Fibroblast of skin of left biceps (primary cell): Measurements from ENCODE around the gene MBD3L2B.

Source experiments
- DNase-seq, 2 experiments: peaks; one replicate each; pipeline ENCODE4 v3.0.0-alpha.2; 2013; ENCODE audit warnings: low read depth in 2 of 2

MBD3L2B gene

DNA sequence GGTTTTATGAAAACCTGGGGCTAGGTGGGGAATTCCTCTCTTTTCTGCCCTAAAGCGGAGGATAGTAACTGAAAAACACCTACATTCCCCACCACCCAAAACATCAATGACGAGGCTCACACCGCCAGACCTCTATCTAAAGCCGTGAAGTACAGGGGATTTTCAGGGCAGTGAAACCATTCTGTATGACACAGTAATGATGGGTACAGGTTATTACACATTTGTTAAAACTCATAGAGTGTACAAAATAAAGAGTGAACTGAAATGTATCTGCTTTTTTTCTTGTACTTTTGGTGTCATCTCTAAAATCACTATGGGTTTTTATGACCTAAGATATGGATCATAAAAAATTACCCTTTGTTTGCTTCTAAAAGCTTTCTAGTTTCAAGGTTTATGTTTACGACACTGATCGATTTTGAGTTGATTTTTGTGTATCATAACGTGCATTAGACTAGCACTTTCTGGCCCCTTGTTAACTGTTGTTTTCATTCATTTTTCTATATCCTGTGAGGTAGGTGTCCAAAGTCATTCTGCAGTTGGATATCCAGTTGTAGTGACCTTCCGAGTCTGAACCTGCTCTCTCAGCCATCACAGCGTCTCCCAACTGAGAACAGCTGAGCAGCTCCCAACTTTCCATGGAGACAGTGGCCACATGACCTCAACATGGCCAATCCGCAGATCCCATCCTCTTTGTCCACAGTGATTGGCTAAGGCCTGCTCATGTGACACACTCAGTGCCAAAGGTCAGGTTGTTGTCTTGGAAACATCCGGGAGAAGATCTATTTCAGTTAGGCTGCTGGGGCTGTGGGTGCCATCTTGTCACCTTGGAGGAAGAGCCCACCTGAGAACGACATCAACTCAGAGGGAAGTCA lies 10.3 kb downstream of the MBD3L2B start:
- no peak for DNase-seq

DNA sequence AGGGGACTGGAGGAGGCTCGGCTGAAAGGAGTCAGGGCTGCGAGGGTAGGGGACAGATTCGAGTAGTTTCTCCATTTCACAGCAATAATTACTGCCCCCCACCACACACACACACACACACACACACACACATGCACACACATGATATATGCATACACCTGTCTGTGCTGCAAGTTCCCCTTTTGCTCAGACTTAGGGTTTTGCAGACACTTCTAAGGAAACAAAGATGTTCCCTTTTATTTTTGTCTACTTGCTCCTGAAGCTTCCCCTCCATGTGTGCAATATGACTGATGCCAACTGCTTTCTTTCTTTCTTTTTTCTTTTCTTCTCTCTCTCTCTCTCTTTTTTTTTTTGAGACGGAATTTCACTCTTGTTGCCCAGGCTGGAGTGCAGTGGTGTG lies 13.4 kb downstream of the MBD3L2B start:
- no peak for DNase-seq

DNA sequence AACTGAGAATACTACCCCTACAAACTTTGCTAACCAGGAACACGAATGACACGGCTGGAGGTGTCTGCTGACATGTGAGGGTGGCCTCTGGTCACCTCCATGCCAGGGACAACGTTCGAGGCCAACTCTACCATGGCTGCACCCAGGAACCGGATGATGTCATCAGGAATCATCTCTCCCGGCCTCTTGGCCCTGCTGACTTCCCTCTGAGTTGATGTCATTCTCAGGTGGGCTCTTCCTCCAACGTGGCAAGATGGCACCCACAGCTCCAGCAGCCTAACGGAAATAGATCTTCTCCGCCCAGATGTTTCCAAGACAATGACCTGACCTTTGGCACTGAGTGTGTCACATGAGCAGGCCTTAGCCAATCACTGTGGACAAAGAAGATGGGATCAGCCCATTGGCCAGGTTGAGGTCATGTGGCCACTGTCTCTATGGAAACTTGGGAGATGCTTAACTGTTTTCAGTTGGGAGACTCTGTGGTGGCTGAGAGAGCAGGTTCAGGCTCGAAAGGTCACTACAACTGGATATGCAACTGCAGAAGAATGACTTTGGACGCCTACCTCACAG lies 15.0 kb downstream of the MBD3L2B start:
- no peak for DNase-seq

DNA sequence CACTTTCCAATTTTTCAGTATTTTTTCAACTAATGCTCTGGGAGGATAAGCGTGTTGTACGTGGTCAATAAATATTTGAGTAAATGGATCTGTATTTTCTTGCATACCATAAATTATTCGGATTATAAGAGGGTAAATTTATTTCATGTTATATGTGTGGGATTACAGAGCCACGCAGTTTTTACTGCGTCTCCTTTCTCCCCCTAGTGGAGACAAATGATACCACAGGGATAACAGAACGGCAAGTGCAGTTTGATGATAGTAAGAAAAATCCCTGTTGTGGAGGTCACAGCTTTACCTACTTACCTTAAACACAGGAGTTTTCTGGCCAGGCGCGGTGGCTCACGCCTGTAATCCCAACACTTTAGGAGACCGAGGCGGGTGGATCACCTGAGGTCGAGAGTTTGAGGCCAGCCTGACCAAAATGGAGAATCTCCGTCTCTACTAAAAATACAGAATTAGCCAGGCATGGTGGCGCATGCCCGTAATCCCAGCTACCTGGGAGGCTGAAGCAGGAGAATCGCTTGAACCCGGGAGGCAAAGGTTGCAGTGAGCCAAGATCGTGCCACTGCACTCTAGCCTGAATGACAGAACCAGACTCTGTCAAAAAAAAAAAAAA lies 16.8 kb downstream of the MBD3L2B start:
- DNase-seq: no peak

DNA sequence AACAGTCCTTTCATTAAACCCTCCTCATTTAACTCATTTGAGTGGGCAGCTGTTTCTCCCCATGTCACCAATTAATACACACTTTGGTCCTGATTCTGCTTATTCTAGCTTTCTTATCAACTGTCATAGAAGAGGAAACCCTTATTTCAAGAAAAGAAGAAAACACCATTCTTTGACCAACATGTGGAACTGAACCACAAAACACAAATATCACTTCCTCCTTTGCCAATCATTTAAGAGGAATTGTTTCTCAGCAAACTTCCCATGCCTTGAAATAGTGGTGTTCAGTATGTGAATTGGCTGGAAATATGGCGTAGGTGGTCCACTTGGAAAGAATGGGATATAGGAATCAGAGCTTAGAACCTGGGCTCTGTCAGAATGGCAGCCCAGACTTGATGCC lies 20.4 kb downstream of the MBD3L2B start:
- DNase-seq: no peak

DNA sequence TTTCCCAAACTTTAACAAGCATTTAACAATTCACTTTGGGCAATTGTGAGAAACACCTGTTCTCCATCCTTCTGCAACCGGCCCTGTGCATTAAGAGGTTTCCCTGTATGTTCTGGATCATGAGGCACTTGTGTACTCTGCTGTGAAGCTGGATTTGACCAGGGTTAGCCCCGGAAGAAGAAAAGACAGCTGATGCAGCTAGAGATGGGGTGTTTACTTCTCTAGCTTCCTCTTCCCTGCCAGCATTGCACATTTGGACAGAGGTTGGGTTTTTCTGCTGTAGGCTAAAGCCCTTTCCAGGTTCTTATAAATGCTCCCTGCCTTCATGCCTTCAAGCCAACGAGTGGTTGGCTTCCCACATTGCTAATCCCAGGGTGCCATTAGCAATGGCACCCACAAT lies 20.9 kb downstream of the MBD3L2B start:
- no peak for DNase-seq

DNA sequence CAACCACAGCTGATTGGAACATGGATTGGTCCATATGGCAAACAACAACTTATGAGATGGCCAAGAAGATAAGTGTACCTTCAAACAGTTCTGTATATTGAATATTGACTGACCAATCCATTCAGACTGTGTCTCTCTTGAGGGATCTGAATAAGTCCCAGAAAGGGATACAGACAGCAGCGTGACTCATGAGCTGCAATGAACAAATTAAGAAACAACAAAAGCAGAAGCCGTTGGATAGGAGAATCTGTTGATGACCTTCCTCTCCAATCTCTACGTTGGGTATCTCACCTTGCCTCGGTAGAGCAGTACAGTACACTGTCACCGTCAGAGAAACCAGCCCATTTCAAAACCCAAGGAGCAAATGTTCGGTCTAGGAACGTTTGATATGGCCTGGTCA lies 21.3 kb downstream of the MBD3L2B start:
- no peak for DNase-seq

DNA sequence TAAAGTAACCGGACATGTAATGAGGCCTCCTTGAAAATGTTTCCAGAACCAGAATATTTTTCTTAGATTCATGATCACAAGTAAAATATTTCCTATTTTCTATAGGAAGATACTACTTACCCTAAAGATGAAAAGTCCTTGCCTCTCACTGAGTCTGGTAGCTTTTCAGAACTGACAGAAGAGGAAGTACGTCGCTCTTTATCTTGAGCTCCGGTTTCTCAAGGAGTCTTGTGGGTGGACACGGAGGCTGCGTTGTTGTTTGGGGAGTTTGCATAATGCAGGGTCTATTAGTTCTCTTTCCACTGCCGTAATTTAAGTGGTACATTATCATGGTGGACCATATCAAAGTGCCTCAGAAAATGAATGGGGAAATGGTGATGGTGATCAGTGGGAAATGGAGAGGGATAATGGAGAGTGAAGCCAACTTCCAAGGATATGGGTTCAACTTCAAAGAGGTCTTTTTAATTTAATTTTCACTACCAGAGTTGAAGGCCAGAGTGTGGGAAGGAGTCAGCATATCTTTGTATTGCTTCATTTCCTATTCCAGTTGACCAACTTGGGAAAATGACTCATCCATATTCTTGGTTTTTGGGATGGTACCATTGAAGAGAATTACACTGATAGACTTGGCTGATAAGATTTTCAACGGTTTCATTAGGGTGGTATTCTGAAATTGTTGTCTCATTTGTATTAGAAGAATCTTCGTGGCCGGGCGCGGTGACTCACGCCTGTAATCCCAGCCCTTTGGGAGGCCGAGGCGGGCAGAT lies 23.4 kb downstream of the MBD3L2B start:
- DNase-seq: no peak

DNA sequence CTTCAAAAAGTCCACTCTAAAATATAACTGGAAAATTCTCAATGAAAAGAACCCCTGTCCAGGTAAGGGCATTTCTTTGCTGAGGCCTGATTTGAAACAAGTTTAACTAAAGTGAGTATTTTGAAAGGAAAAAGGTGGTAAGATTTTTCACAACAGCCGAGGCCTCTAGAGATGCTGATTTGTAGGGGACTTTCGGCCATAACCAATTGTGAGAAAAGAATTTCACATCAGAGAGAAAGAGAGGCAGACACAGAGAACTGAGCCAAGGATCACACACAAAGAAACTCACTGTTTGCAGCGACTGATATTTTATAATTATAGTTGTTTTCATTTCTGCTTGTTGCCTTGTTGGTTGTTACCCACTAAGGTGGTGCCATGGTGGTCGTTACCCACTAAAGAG lies 24.4 kb downstream of the MBD3L2B start:
- DNase-seq: no peak

DNA sequence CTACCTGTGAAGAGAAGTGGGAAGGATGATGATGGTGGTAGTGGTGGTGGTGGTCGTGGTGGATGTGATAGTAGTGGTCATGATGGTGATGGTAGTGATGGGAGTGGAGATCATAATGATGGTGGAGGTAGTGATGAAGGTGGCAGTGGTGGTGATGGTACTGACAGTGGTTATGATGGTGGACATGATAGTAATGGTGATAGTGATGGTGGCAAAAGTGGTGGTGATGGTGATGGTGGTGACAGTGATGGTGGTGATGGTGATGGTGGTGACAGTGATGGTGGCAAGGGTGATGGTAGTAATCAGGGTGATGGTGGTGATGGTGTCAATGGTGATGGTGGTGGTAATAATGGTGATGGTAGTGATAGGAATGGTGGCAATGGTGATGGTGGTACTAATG lies 26.2 kb downstream of the MBD3L2B start:
- no peak for DNase-seq

DNA sequence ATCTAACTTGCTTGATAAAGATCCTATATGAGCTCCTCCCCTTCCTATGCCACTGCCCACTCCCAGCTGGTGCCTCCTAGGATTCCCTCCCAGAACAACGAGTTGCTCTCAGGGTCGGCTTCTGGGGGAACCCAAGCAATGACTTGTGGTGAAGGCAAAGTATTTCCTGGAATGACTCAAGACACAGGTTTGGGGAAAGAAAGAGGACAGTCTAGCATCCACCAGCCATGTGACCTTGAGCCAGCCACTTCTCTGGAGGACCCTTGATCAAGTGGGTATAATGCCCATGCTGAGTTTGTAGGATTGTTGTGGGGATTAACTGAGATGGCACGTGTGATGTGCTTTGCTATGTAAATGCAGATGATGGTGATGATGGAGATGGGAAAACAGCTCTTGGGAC lies 33.0 kb downstream of the MBD3L2B start:
- DNase-seq: no peak

DNA sequence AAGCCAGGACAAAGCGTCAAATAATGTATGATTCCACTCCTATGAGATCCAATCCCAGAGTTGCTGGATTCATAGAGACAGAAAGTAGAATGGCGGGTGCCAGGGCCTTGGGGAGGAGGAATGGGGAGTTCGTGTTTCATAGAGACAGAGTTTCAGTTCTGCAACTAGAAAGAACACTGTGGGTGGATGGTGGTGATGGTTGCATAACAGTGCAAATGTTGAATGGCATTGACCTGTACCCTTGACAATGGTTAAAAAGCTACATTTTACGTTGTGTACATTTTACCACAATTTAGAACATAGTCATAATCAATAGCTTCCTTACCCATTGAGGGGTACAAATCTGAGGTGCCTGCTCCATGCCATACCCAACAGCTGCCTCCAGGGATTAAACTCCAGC lies 33.4 kb downstream of the MBD3L2B start:
- DNase-seq: no peak

DNA sequence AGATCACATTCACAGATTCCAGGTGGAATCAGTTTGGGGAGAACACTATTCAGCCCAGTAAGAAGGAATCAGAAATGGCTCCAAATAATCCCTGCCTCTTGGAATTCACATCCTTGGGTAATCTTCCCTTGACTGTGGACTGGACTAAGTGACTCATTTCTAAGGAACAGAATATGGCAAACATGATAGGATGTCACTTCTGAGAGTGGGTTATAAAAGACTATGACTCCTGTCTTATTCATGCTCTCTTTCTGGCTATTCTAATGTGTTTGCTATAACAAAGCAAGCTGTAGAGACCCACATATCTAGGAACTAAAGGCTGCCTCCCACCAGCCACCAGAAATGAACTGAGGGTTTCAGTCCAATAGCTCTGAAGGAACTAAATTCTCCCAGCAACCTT lies 37.8 kb downstream of the MBD3L2B start:
- DNase-seq: no peak

DNA sequence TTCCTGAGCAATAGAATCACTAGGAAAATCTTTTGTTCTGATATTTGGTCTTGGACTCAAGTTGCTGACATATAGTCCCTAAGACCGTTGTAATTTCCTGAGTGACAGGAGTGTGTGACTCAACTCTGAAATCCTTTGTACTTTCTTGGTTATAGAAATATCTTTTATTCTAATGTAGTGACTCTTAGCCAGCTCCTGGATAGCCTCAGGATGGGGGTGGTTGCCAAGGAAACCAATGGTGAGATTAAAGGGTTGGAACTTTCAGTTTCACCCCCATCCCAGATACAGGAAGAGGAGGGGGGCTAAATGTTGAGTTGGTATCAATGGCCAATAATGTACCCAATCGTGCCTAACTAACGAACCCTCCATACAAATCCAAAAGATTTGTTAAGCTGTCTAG lies 41.8 kb downstream of the MBD3L2B start:
- DNase-seq: no peak

DNA sequence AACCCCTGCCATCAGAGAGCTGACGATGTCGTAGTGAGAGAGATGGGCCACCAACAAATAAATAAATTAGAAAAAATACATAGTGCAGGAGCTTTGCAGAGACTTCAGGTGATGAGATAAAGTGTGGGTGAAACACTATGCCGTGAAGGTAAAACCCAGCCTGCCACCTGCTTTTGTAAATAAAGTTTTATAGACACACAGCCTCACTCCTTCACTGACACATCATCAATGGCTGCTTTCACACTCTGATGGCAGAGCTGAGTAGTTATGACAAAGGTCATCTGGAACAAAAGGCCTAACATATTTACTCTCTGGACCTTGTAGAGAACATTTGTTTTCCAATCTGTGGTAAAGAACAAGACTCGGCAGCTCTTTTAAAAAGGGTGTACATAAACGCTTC lies 45.0 kb downstream of the MBD3L2B start:
- no peak for DNase-seq

DNA sequence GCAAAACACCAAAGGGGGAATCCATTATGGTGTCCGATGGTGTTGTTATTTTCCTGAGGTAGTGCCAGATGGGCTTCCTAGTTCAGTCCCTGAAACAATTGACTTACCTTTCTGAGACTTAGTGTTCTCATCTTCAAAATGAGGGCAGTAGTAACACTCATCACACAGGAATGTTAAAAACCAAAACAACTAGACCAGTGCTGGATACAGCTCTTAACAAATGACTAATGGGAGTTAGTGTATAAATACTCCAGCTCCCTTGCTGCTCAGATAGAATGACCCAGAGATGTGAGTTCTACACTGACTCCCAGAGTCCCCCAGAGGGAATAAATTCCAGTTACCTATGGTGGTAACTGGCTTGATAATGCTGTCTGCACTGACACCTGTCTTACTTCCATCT lies 49.9 kb downstream of the MBD3L2B start:
- DNase-seq: no peak

DNA sequence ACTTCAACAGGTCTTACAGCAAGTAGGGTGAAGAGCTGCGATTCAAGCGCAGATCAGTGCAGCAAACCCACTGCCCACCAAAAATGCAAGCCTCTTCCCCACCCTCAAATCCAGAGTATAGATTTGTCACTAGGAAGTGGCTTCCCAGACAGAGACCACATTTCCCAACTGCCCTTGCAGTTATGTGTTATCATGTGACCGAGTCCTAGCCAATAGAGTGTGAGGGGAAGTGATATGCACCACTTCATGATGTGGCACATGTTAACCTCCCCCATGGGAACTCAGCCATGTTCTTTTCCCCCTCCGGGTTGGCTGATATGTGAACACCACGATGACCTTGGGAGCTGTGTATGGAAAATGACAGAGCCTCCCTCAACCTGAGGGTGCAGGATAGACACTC lies 50.8 kb downstream of the MBD3L2B start:
- no peak for DNase-seq

DNA sequence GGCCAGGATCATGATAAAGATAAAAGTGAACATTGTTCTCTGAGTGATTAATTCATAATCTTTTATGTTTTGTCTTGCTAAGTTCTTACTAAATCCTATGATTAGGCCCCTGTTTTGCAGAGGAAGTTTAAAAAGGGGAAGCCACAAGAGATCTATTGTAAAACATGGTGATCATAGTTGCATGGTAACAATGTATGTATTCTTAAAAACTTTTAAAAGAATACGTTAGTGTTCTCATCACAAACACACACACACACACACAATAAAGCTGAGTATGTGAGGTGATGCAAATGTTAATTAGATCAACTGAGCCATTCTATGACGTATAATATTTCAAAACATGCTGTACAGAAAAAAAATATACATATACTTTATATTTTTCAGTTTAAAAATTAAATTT lies 51.2 kb downstream of the MBD3L2B start:
- DNase-seq: no peak

DNA sequence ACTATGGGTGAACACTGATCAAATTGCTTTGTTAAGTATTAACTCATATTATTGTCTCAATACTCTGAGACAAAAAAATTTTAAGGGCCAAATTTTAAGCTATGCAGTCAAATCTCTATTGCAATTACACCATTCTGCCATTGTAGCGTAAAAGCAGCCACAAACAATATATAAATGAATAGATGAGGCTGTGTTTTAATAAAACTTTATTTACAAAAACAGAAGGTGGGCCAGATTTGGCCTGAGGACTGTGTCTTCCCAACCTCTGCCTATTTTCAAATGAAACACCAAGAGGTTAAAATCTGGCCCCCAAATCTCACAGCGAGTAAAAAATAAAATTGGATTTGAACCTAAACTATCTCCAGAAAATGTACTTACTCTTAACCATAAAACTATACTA lies 51.7 kb downstream of the MBD3L2B start:
- no peak for DNase-seq
